ENCODE measurements around the gene BRD3OS. TPM values are rescaled to one million over a fixed set of nuclear protein-coding genes. Genes with fewer than 3 reads are reported as not detected.

Gene BRD3OS
- total and polyA plus RNA-seq, 2 of the 13 experiments (the other 11 are each of a cell fraction or from before 2014, with no cell fraction given): 4.9 to 5.7 TPM

DNA sequence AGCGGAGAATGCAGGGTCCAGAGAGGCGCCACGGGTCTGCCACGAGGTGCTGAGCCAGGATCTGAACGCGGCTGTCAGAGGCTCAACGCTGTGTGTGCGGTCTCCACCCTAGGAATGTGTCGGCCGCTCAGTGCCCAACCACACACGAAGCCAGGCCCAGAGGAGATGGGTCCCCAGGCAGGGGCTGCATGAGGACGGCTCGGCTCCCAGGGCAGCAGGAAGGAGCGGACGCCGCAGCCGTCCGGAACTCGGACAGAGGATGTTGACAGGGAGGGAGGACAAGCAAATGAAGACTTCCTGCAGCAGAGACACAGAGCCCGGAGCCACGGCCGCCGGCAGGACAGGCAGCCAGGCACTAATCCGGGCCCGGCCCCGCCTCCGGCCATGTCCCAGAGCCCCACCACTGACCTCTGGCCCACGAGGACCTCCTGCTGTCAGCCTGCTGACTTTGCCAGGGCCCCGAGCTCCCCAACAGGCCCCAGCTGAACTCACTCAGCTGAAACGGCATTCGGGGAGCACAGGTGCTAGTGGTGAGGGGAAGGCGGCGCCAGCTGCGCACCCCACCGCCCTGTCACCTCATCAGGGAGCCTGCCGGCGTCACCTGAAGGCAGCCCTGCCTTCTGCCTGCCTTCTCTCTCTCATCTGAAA lies 45.9 kb upstream of the BRD3OS start (continued):
- no peak for TF ChIP-seq ZMAT5 (CRISPR knock-in tag; IDR thresholded peaks at IDR 0.05; ENCODE audit: borderline replicate concordance, low read depth)
- TF ChIP-seq IRF9 (CRISPR knock-in tag; IDR thresholded peaks at IDR 0.05; ENCODE audit: borderline replicate concordance): peak; percentile 25
- TF ChIP-seq ZNF776 (CRISPR knock-in tag; IDR thresholded peaks at IDR 0.05): peak; percentile 13; the same call in 1 of the 2 replicates
- TF ChIP-seq AHR (CRISPR knock-in tag; IDR thresholded peaks at IDR 0.05): no peak
- 0 out of 2 replicates have a peak, but pooled peaks have one; percentile 65 for TF ChIP-seq MEIS2 (CRISPR knock-in tag; IDR thresholded peaks at IDR 0.05)
- peak; percentile 94 for TF ChIP-seq ZNF670 (CRISPR knock-in tag; IDR thresholded peaks at IDR 0.05; ENCODE audit: borderline replicate concordance)
- peak; percentile 62; the same call in 1 of the 2 replicates for TF ChIP-seq GFI1 (CRISPR knock-in tag; IDR thresholded peaks at IDR 0.05; ENCODE audit: borderline replicate concordance)
- TF ChIP-seq NONO (IDR thresholded peaks at IDR 0.05): no peak
- TF ChIP-seq NONO (CRISPR knock-in tag; conservative IDR thresholded peaks at IDR 0.05): peak; percentile 89; the same call in 1 of the 2 replicates
- TF ChIP-seq ATF7-NPFF (CRISPR knock-in tag; IDR thresholded peaks at IDR 0.05; ENCODE audit: low read depth): peak; percentile 16; the same call in 1 of the 2 replicates
- peak; percentile 72; the same call in 1 of the 2 replicates for TF ChIP-seq AKAP8 (CRISPR knock-in tag; IDR thresholded peaks at IDR 0.05)
- TF ChIP-seq KIAA2018 (CRISPR knock-in tag; IDR thresholded peaks at IDR 0.05; ENCODE audit: borderline replicate concordance): no peak
- TF ChIP-seq, protein P1, sequence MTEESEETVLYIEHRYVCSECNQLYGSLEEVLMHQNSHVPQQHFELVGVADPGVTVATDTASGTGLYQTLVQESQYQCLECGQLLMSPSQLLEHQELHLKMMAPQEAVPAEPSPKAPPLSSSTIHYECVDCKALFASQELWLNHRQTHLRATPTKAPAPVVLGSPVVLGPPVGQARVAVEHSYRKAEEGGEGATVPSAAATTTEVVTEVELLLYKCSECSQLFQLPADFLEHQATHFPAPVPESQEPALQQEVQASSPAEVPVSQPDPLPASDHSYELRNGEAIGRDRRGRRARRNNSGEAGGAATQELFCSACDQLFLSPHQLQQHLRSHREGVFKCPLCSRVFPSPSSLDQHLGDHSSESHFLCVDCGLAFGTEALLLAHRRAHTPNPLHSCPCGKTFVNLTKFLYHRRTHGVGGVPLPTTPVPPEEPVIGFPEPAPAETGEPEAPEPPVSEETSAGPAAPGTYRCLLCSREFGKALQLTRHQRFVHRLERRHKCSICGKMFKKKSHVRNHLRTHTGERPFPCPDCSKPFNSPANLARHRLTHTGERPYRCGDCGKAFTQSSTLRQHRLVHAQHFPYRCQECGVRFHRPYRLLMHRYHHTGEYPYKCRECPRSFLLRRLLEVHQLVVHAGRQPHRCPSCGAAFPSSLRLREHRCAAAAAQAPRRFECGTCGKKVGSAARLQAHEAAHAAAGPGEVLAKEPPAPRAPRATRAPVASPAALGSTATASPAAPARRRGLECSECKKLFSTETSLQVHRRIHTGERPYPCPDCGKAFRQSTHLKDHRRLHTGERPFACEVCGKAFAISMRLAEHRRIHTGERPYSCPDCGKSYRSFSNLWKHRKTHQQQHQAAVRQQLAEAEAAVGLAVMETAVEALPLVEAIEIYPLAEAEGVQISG (CRISPR knock-in tag; IDR thresholded peaks at IDR 0.05): peak; percentile 70
- TF ChIP-seq ZNF792 (CRISPR knock-in tag; IDR thresholded peaks at IDR 0.05): peak; percentile 79; the same call in 1 of the 2 replicates
- no peak for TF ChIP-seq RFX3 (CRISPR knock-in tag; IDR thresholded peaks at IDR 0.05)
- peak; percentile 69; the same call in 1 of the 3 replicates for TF ChIP-seq MXI1 (IDR thresholded peaks at IDR 0.05; ENCODE audit: borderline replicate concordance, low read depth, low read length)
